Vagina (tissue), 2 donors: ENCODE measurements around the gene OTOP1.

Experiments used
- CTCF ChIP-seq, 3 experiments: fragments of 450-650 bp in 2 of 3; fragments of 200-600 bp in 1 of 3; sonication (generic) in 1 of 3; IDR thresholded peaks; one replicate each; pipeline ENCODE4 v1.5.1; 2017 to 2019; ENCODE audit warnings: antibody characterized with exemption in 3 of 3, mild to moderate bottlenecking in 2 of 3, moderate library complexity in 2 of 3
- POLR2A ChIP-seq, 2 donors: fragments of 450-650 bp; IDR thresholded peaks; one replicate each; pipeline ENCODE4 v1.6.1; 2017; ENCODE audit warnings: antibody characterized with exemption in 2 of 2, mild to moderate bottlenecking in 2 of 2, moderate library complexity in 2 of 2

- TF ChIP-seq CTCF (IDR thresholded peaks at IDR 0.05) (no peak), POLR2A (IDR thresholded peaks at IDR 0.05) (no peak)
Measured at GRCh38 chr4:4233610-4234009, 6.9 kb upstream of the OTOP1 start.
